ENCODE data around the gene NEK2.
"Not testable (repeated sequence)": the region's sequence is repeated elsewhere in the genome, so short reads cannot be mapped to it uniquely, and the experiment has no call there.

Gene NEK2

GRCh38 chr1:211652371-211652770 lies 23.1 kb downstream of the NEK2 start:
- H3K4me3 Mint-ChIP-seq = no peak overlapping the region
- DNase-seq = no peak
- peaks cover 33% of the 10 kb centered on the region for H3K27me3 Mint-ChIP-seq
- CTCF ChIA-PET = interaction anchor here (1.1 to 4.8 kb wide), 5 partner anchors 19 to 329 kb away, joined by 4 to 49 read pairs (median 5); no protein-coding TSS in a partner anchor
- H3K36me3 Mint-ChIP-seq = no peaks in the 10 kb centered on the region
- no peak overlapping the region for H3K27ac Mint-ChIP-seq
- no peaks in the 10 kb centered on the region for H3K9me3 Mint-ChIP-seq
- no peaks in the 10 kb centered on the region for H3K4me1 Mint-ChIP-seq

- H3K4me1 Mint-ChIP-seq = no peaks in the 10 kb centered on the region
- CTCF ChIA-PET = interaction anchor here (1.2 to 1.3 kb wide), 2 partner anchors 16 to 135 kb away, joined by 3 read pairs; no protein-coding TSS in a partner anchor
- H3K36me3 Mint-ChIP-seq = no peaks in the 10 kb centered on the region
- no peak for DNase-seq
- H3K9me3 Mint-ChIP-seq = no peaks in the 10 kb centered on the region
- peaks cover 42% of the 10 kb centered on the region for H3K27me3 Mint-ChIP-seq
- no peak overlapping the region for H3K4me3 Mint-ChIP-seq
- H3K27ac Mint-ChIP-seq = no peak overlapping the region
These were observed 24.5 kb downstream of the NEK2 start for GRCh38 chr1:211650904-211651303.

DNA sequence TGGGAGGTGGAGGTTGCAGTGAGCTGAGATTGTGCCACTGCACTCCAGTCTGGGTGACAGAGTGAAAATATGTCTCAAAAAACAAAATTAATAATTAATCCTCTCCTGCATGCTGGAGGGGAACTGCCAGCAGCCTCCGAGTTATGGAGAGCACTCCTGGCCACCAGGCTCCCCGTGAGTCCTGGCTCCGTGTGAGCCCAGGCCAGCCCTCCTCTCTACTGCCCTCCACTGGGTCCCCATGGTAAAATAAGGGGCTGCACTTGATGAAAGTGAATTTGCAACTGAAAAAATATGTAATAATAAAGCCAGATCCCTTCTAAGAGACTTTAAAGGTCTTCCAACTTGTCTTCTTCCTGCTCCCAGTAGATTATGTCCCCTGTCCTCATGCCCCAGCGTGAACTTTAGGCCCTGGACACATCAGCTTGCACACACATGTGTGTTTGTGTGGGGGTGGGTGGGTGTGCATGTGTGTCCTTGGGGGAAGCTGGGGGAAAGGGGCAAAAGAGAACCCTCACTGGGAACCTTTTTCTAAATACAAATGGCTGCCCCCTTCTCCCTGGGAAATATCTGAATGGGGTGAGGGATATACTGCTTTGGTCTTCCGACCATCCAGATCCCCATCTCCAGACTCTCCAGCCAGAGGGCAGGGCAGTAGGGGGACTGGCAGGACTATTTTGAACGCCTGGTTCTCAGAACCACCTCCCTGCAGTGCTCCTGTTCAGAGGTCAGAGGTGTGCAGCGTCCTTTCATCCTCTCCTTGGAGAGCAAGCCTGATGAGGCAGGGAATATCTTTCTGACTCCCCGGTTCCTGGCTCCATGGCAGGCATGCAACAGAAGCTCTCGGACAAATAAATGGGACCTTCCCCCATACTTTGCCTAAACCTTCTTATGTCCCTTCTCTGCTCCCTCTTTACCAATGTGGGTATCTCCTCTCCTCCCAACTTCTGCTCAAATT lies 26.2 kb downstream of the NEK2 start:
- H3K9me3 Mint-ChIP-seq = no peaks in the 10 kb centered on the region
- H3K4me1 Mint-ChIP-seq = no peaks in the 10 kb centered on the region
- DNase-seq = peak; percentile 55
- H3K27ac Mint-ChIP-seq = no peak overlapping the region
- H3K27me3 Mint-ChIP-seq = peaks cover 41% of the 10 kb centered on the region
- H3K36me3 Mint-ChIP-seq = no peaks in the 10 kb centered on the region
- no peak overlapping the region for H3K4me3 Mint-ChIP-seq
- CTCF ChIA-PET = interaction anchor here (0.8 to 1.3 kb wide), 6 partner anchors 70 to 135 kb away, joined by 3 to 5 read pairs (median 3); partner anchors contain the start of gene SLC30A1

DNA sequence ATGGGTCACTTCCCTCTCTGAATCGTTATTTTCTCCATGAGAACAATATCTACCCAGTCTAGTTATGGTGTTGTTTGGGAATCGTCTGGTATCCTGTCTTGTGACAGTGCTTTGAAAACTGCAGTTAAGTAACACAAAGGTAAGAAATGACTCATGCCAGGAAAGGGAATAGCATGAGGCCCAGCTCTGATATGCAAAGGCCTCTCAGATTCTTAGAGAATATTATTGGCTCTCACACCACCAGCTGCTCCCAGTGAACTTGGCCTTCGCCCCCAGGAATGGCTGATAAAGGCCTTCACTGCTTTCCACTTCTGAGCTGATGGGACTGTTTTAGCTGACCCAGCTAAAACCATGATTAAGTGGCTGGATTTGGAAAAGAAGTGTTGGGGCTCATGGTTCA lies 27.1 kb downstream of the NEK2 start:
- Mint-ChIP-seq H3K4me1 (peaks cover 8% of the 10 kb centered on the region), H3K27me3 (peaks cover 43% of the 10 kb centered on the region), H3K36me3 (no peaks in the 10 kb centered on the region), H3K9me3 (no peaks in the 10 kb centered on the region), H3K27ac (no peak overlapping the region), H3K4me3 (no peak overlapping the region)
- CTCF ChIA-PET = interaction anchor here (0.9 to 1.4 kb wide), 2 partner anchors 9 to 134 kb away, joined by 3 to 4 read pairs; no protein-coding TSS in a partner anchor
- DNase-seq = no peak

DNA sequence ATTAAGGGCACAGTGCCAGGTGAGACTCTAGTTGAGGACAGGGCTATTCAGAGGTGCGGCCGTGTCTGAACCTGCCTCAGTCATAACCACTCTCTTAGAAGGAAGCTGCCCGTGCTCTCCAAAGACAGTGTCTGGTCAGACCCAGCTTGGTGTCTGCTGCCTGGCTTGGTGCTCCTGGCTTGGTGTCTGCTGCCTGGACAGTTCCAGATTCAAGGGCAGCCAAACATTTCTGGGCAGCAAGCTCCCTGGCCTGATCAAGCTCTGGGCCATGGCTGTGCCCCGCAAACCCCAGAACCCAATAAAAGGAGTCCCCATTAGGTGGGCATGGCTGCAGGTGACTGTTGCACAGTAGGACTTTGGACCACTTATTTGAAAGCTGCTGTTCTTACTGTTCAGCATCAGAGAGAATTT lies 27.7 kb downstream of the NEK2 start:
- Mint-ChIP-seq H3K36me3 (no peaks in the 10 kb centered on the region), H3K4me1 (peaks cover 14% of the 10 kb centered on the region), H3K9me3 (no peaks in the 10 kb centered on the region), H3K27me3 (peaks cover 49% of the 10 kb centered on the region), H3K27ac (no peak overlapping the region), H3K4me3 (no peak overlapping the region)
- CTCF ChIA-PET = interaction anchor here (1.4 kb wide), 1 partner anchor 9 kb away, joined by 4 read pairs; no protein-coding TSS in a partner anchor
- no peak for DNase-seq

GRCh38 chr1:211646566-211646965 lies 28.9 kb downstream of the NEK2 start:
- H3K27me3 Mint-ChIP-seq = peaks cover 52% of the 10 kb centered on the region
- no peaks in the 10 kb centered on the region for H3K9me3 Mint-ChIP-seq
- peaks cover 16% of the 10 kb centered on the region for H3K4me1 Mint-ChIP-seq
- no peak overlapping the region for H3K27ac Mint-ChIP-seq
- H3K36me3 Mint-ChIP-seq = no peaks in the 10 kb centered on the region
- H3K4me3 Mint-ChIP-seq = no peak overlapping the region
- no peak for DNase-seq
- CTCF ChIA-PET = interaction anchor here (1.0 to 1.4 kb wide), 2 partner anchors 9 to 132 kb away, joined by 3 to 4 read pairs; no protein-coding TSS in a partner anchor

GRCh38 chr1:211645601-211646000 lies 29.8 kb downstream of the NEK2 start:
- CTCF ChIA-PET = interaction anchor here (0.6 kb wide), 1 partner anchor 1367 kb away, joined by 3 read pairs; no protein-coding TSS in a partner anchor
- H3K9me3 Mint-ChIP-seq, H3K36me3 Mint-ChIP-seq, DNase-seq, H3K27ac Mint-ChIP-seq, H3K4me3 Mint-ChIP-seq: not testable (repeated sequence)
- Mint-ChIP-seq H3K27me3 (peaks cover 42% of the 10 kb centered on the region), H3K4me1 (peaks cover 16% of the 10 kb centered on the region)

- H3K4me1 Mint-ChIP-seq = peaks cover 16% of the 10 kb centered on the region
- DNase-seq = no peak
- no peak overlapping the region for H3K27ac Mint-ChIP-seq
- peaks cover 44% of the 10 kb centered on the region for H3K27me3 Mint-ChIP-seq
- no peaks in the 10 kb centered on the region for H3K36me3 Mint-ChIP-seq
- H3K9me3 Mint-ChIP-seq = no peaks in the 10 kb centered on the region
- CTCF ChIA-PET = no interaction called here
- H3K4me3 Mint-ChIP-seq = no peak overlapping the region
These were observed 30.8 kb downstream of the NEK2 start for GRCh38 chr1:211644653-211645052.

GRCh38 chr1:211643324-211644212 lies 31.9 kb downstream of the NEK2 start:
- no peaks in the 10 kb centered on the region for H3K36me3 Mint-ChIP-seq
- no peak overlapping the region for H3K27ac Mint-ChIP-seq
- H3K4me3 Mint-ChIP-seq = no peak overlapping the region
- CTCF ChIA-PET = interaction anchor here (1.1 to 1.6 kb wide), 4 partner anchors 11 to 129 kb away, joined by 3 to 6 read pairs (median 4); no protein-coding TSS in a partner anchor
- peak; percentile 42 for DNase-seq
- peaks cover 44% of the 10 kb centered on the region for H3K27me3 Mint-ChIP-seq
- H3K4me1 Mint-ChIP-seq = peaks cover 16% of the 10 kb centered on the region
- no peaks in the 10 kb centered on the region for H3K9me3 Mint-ChIP-seq

DNA sequence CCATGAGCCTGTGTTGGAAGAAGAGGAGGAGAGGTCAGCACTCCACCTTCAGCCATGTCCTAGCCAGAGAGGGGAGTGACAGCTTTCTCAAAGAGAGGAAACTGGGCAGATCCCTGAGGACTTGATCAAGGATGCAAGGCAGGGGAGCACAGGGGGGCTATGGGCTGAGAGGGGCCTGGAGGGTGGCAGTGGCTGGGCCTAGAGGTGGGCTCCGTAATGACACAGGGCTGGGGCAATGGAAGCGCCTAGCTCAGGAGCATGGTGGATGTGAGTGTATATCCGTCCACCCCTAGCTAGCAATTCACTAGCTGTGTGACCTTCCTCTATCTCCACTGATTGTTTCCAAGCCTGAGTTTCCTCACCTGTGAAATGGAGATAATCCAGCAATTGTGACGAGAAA lies 32.6 kb downstream of the NEK2 start:
- Mint-ChIP-seq H3K36me3 (no peaks in the 10 kb centered on the region), H3K4me1 (peaks cover 16% of the 10 kb centered on the region), H3K9me3 (no peaks in the 10 kb centered on the region), H3K27me3 (peaks cover 45% of the 10 kb centered on the region), H3K27ac (no peak overlapping the region), H3K4me3 (no peak overlapping the region)
- no peak for DNase-seq
- CTCF ChIA-PET = interaction anchor here (1.1 to 1.6 kb wide), 4 partner anchors 12 to 128 kb away, joined by 3 to 6 read pairs (median 4); no protein-coding TSS in a partner anchor

DNA sequence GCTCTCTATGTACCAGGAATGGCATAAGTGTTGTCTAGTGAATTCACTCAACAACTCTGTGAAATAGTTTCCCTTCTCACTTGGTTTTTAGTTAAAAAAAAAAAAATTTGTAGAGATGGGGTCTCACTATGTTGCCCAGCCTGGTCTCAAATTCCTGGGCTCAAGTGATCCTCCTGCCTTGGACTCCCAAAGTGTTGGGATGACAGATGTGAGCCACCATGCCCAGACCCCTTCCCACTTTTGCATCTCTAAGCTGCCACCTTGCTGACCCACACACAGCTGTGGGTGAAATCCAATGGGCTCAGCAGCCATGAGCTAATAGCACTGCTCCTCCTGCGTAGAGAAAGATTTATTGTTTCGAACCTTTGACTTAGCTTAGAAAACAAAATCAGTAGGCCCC lies 33.5 kb downstream of the NEK2 start:
- Mint-ChIP-seq H3K36me3 (no peaks in the 10 kb centered on the region), H3K27me3 (peaks cover 38% of the 10 kb centered on the region), H3K4me3 (no peak overlapping the region), H3K4me1 (peaks cover 16% of the 10 kb centered on the region), H3K27ac (no peak overlapping the region), H3K9me3 (no peaks in the 10 kb centered on the region)
- DNase-seq = no peak
- CTCF ChIA-PET = interaction anchor here (0.6 to 0.7 kb wide), 2 partner anchors 63 to 167 kb away, joined by 3 read pairs; partner anchors contain the start of gene SLC30A1

- Mint-ChIP-seq H3K27ac (no peak overlapping the region), H3K4me1 (peaks cover 16% of the 10 kb centered on the region), H3K36me3 (no peaks in the 10 kb centered on the region), H3K9me3 (no peaks in the 10 kb centered on the region), H3K4me3 (no peak overlapping the region), H3K27me3 (peaks cover 32% of the 10 kb centered on the region)
- CTCF ChIA-PET = interaction anchor here (0.8 to 1.5 kb wide), 2 partner anchors 13 to 16 kb away, joined by 3 to 6 read pairs; no protein-coding TSS in a partner anchor
- DNase-seq = no peak
These were observed 34.2 kb downstream of the NEK2 start for GRCh38 chr1:211641044-211641800.

DNA sequence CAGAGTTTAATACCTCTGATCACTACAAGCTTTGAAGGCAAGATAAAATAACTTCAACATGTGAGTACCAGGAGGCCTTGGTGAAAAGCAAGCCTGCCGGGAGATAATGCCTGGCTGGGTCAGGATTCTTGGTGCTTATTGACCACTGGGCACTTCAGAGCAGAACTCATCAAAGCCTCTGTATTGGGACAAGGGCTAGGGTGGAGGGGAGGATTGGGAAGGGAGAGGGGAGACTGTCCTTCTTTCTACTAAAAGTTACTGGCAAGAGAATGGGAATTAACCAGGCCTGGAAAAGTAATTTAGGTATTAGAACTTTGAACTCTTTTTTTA lies 35.2 kb downstream of the NEK2 start:
- peaks cover 16% of the 10 kb centered on the region for H3K4me1 Mint-ChIP-seq
- no peaks in the 10 kb centered on the region for H3K36me3 Mint-ChIP-seq
- peaks cover 34% of the 10 kb centered on the region for H3K27me3 Mint-ChIP-seq
- CTCF ChIA-PET = interaction anchor here (1.5 kb wide), 1 partner anchor 14 kb away, joined by 6 read pairs; no protein-coding TSS in a partner anchor
- no peak overlapping the region for H3K27ac Mint-ChIP-seq
- DNase-seq = no peak
- no peaks in the 10 kb centered on the region for H3K9me3 Mint-ChIP-seq
- H3K4me3 Mint-ChIP-seq = no peak overlapping the region

Measured in activated naive CD4-positive, alpha-beta T cell treated with anti-CD3 and anti-CD28 coated beads, Interleukin-2, amount 10 ng/mL, durations not matched to agents 7 days and 5 days (primary cell).